GM23338 (cell line): ENCODE results near the gene TPP1. TPM values are rescaled to one million over a fixed set of nuclear protein-coding genes. Genes with fewer than 3 reads are reported as not detected.

Experiments used
- ATAC-seq: fragments of 200-7000 bp; cut with Tn5 transposase; 3 replicates; pipeline ENCODE4 v1.9.1; 2020
- DNase-seq: peaks from one replicate; pipeline ENCODE4 v3.0.0-alpha.2; 2015; ENCODE audit warnings: low spot score
- H2AFZ ChIP-seq: fragments of 200-600 bp; sonication (generic); 2 replicates; pipeline ENCODE4 v1.8.0; 2016; ENCODE audit warnings: antibody characterized with exemption, mild to moderate bottlenecking, moderate library complexity
- H3F3A ChIP-seq: fragments of 200-600 bp; sonication (generic); replicated peaks from 2 replicates; pipeline ENCODE4 v1.8.0; 2017; ENCODE audit warnings: antibody characterized with exemption, mixed run types, low read depth
- H3K27ac ChIP-seq: fragments of 200-600 bp; sonication (generic); 2 replicates; pipeline ENCODE4 v1.6.1; 2016; ENCODE audit warnings: low read depth
- H3K27me3 ChIP-seq: fragments of 200-600 bp; sonication (generic); 2 replicates; pipeline ENCODE4 v1.8.0; 2016; ENCODE audit warnings: mild to moderate bottlenecking, mixed run types, moderate library complexity; ENCODE audit not compliant: insufficient read depth
- H3K36me3 ChIP-seq: fragments of 200-600 bp; sonication (generic); 2 replicates; pipeline ENCODE4 v1.8.0; 2016; ENCODE audit warnings: mild to moderate bottlenecking; ENCODE audit not compliant: insufficient read depth
- H3K4me1 ChIP-seq: fragments of 200-600 bp; sonication (generic); 2 replicates; pipeline ENCODE4 v1.8.0; 2016; ENCODE audit warnings: mild to moderate bottlenecking, moderate library complexity; ENCODE audit not compliant: insufficient read depth
- H3K4me2 ChIP-seq: fragments of 200-600 bp; sonication (generic); 2 replicates; pipeline ENCODE4 v1.7.1; 2017; ENCODE audit warnings: mixed run types
- H3K4me3 ChIP-seq: fragments of 200-600 bp; sonication (generic); 2 replicates; pipeline ENCODE4 v1.6.1; 2016; ENCODE audit warnings: mixed run types
- H3K79me2 ChIP-seq: fragments of 200-600 bp; sonication (generic); replicated peaks from 2 replicates; pipeline ENCODE4 v1.8.0; 2017; ENCODE audit warnings: mild to moderate bottlenecking; ENCODE audit not compliant: insufficient read depth
- H3K9me2 ChIP-seq: fragments of 200-600 bp; sonication (generic); 2 replicates; pipeline ENCODE4 v1.8.0; 2017; ENCODE audit not compliant: insufficient read depth
- H4K20me1 ChIP-seq: fragments of 200-600 bp; sonication (generic); replicated peaks from 2 replicates; pipeline ENCODE4 v1.8.0; 2017; ENCODE audit warnings: mild to moderate bottlenecking; ENCODE audit not compliant: insufficient read depth
- H3K27ac Mint-ChIP-seq: 2 replicates; pipeline ENCODE4 v1.8.0; 2020; ENCODE audit warnings: inconsistent platforms, mild to moderate bottlenecking, moderate library complexity, mixed read lengths
- H3K27me3 Mint-ChIP-seq: 3 replicates; pipeline ENCODE4 v1.8.0; 2022; ENCODE audit warnings: low read depth, mild to moderate bottlenecking, moderate library complexity, mixed read lengths, inconsistent platforms; ENCODE audit not compliant: insufficient read depth, poor library complexity
- H3K36me3 Mint-ChIP-seq: 3 replicates; pipeline ENCODE4 v1.8.0; 2021; ENCODE audit warnings: low read depth, mild to moderate bottlenecking, inconsistent platforms, moderate library complexity, mixed read lengths
- H3K4me1 Mint-ChIP-seq: 3 replicates; pipeline ENCODE4 v1.8.0; 2020; ENCODE audit warnings: mild to moderate bottlenecking, inconsistent platforms, mixed read lengths
- H3K4me3 Mint-ChIP-seq: 3 replicates; pipeline ENCODE4 v1.8.0; 2021; ENCODE audit warnings: moderate library complexity, mild to moderate bottlenecking, inconsistent platforms, mixed read lengths
- H3K9me3 Mint-ChIP-seq: 3 replicates; pipeline ENCODE4 v1.8.0; 2020; ENCODE audit warnings: moderate library complexity, mild to moderate bottlenecking, inconsistent platforms, mixed read lengths
- CREB1 ChIP-seq: fragments of 250-450 bp; sonication (Bioruptor Pico); IDR thresholded peaks from 2 replicates; pipeline ENCODE4 v1.5.0; 2020; ENCODE audit warnings: low read depth, mild to moderate bottlenecking, moderate library complexity
- ETS1 ChIP-seq: IDR thresholded peaks from 2 replicates; pipeline ENCODE4 v1.6.1; 2016; ENCODE audit warnings: antibody characterized with exemption
- EZH2 ChIP-seq: fragments of 200-600 bp; sonication (generic); IDR thresholded peaks from one replicate; pipeline ENCODE4 v1.8.0; 2017; ENCODE audit warnings: antibody characterized with exemption, mild to moderate bottlenecking, low read depth; ENCODE audit not compliant: unreplicated experiment
- EZH2phosphoT487 ChIP-seq: fragments of 200-600 bp; sonication (generic); IDR thresholded peaks from one replicate; pipeline ENCODE4 v1.8.1; 2018; ENCODE audit warnings: antibody characterized with exemption; ENCODE audit not compliant: unreplicated experiment
- JUNB ChIP-seq: IDR thresholded peaks from one replicate; pipeline ENCODE4 v1.6.1; 2016; ENCODE audit warnings: antibody characterized with exemption; ENCODE audit not compliant: unreplicated experiment
- NANOG ChIP-seq: IDR thresholded peaks from 2 replicates; pipeline ENCODE4 v1.6.1; 2016; ENCODE audit warnings: antibody characterized with exemption, borderline replicate concordance
- POLR2AphosphoS5 ChIP-seq: IDR thresholded peaks from 2 replicates; pipeline ENCODE4 v1.6.1; 2016; ENCODE audit warnings: antibody characterized with exemption, low read depth
- STAT1 ChIP-seq: IDR thresholded peaks from one replicate; pipeline ENCODE4 v1.6.1; 2016; ENCODE audit warnings: antibody characterized with exemption; ENCODE audit not compliant: unreplicated experiment
- ZNF114 ChIP-seq: fragments of 250-450 bp; sonication (Bioruptor Pico); IDR thresholded peaks from 2 replicates; pipeline ENCODE4 v1.5.0; 2020; ENCODE audit warnings: mild to moderate bottlenecking, moderate library complexity
- ZNF331 ChIP-seq: fragments of 250-450 bp; sonication (Bioruptor Pico); IDR thresholded peaks from 2 replicates; pipeline ENCODE4 v1.5.0; 2020; ENCODE audit warnings: low read depth, mild to moderate bottlenecking, moderate library complexity
- polyA plus RNA-seq: library from polyadenylated mRNA; unstranded; fragments of >200 nt; fragmentation: Nextera tagmentation; extraction: Ambion mirVana; gene quantifications from 2 replicates; pipeline ENCODE4 v1.2.1, GENCODE V29; 2016
- total RNA-seq: library from RNA; depleted of rRNA; stranded (reverse); fragments of >200 nt; shearing (Covaris generic); gene quantifications from 2 replicates; pipeline ENCODE4 v1.2.3, GENCODE V29; 2014
- TF ChIP-seq, protein P1 (sequence below): fragments of 250-450 bp; sonication (Bioruptor Pico); IDR thresholded peaks from 2 replicates; pipeline ENCODE4 v1.5.0; 2020; ENCODE audit warnings: mild to moderate bottlenecking, moderate library complexity
- TF ChIP-seq, protein P2 (sequence below): IDR thresholded peaks from one replicate; pipeline ENCODE4 v1.6.1; 2018; ENCODE audit warnings: antibody characterized with exemption; ENCODE audit not compliant: unreplicated experiment
- TF ChIP-seq, protein P3 (sequence below), 2 experiments: fragments of 200-600 bp in 1 of 2; sonication (generic) in 1 of 2; conservative IDR thresholded peaks; 2 replicates each; pipeline versions ENCODE4 v1.5.1 to v1.6.1; 2016 to 2017; ENCODE audit warnings: antibody characterized with exemption in 2 of 2, low read depth in 2 of 2, mild to moderate bottlenecking in 2 of 2, moderate library complexity in 1 of 2

The TPP1 gene
- total and polyA plus RNA-seq, 2 experiments from 2014 or later = 21.7 to 49.7 TPM

DNA sequence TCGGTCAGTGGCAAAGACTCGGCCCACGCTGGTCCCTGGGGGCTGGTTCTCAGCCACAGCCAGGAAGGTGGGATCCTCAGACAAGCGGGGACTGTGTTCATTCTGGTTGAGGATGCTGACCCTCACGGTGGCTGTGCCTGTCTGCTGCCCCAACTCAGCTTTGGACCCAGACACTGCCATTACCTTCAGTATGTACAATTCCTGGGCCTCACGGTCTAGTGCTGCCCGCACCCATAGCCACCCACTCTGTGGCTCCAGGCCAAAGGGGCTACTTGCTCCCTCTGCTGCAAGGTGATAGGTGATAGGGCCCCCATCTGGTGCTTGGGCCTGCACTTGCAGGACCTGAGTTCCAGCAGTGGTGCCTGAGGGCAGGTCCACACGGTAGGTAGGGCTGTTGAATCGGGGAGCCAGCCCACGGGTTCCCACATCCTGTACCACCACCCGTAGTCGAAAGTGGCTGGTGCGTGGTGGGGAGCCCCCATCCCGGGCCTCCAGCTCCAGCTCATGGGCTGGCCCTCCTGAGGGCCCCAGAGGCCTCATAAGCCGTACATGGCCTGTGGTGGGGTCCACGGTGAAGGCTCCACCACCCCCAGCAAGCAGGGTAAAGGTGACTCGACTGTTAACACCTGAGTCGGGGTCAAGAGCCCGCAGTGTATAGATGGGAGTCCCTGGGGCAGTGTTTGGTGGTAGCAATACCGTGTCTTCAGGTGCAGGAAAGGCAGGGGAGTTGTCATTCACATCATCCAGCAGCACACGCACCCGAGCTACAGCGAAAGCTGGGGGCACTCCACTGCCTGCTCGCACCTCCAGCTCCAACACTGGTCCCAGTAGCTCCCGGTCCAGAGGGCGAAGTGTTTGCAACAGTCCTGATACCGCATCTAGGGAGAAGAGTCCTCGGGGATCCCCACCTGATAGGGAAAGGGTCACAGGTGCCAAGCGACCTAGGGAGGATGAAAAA lies 13.2 kb upstream of the TPP1 start:
- Mint-ChIP-seq H3K9me3 (no peaks in the 10 kb centered on the region; the same call in 2 of the 3 replicates), H3K4me1 (peaks cover 9% of the 10 kb centered on the region), H3K36me3 (peaks cover 5% of the 10 kb centered on the region; the same call in 2 of the 3 replicates), H3K27me3 (peaks cover 30% of the 10 kb centered on the region), H3K27ac (no peak overlapping the region), H3K4me3 (no peak overlapping the region)
- Histone ChIP-seq H3K79me2 (no peaks in the 10 kb centered on the region), H3K27me3 (peaks cover 40% of the 10 kb centered on the region), H3K9me2 (no peaks in the 10 kb centered on the region), H3K36me3 (no peaks in the 10 kb centered on the region), H3K4me1 (no peaks in the 10 kb centered on the region; the same call in 1 of the 2 replicates), H4K20me1 (no peaks in the 10 kb centered on the region), H2AFZ (no peak overlapping the region), H3K4me2 (no peak overlapping the region), H3F3A (no peaks in the 10 kb centered on the region; the same call in 1 of the 2 replicates), H3K27ac (no peak overlapping the region), H3K4me3 (no peak overlapping the region)
- DNase-seq (no peak), ATAC-seq (no peak)
- TF ChIP-seq POLR2AphosphoS5 = no peak
- TF ChIP-seq, protein P1, sequence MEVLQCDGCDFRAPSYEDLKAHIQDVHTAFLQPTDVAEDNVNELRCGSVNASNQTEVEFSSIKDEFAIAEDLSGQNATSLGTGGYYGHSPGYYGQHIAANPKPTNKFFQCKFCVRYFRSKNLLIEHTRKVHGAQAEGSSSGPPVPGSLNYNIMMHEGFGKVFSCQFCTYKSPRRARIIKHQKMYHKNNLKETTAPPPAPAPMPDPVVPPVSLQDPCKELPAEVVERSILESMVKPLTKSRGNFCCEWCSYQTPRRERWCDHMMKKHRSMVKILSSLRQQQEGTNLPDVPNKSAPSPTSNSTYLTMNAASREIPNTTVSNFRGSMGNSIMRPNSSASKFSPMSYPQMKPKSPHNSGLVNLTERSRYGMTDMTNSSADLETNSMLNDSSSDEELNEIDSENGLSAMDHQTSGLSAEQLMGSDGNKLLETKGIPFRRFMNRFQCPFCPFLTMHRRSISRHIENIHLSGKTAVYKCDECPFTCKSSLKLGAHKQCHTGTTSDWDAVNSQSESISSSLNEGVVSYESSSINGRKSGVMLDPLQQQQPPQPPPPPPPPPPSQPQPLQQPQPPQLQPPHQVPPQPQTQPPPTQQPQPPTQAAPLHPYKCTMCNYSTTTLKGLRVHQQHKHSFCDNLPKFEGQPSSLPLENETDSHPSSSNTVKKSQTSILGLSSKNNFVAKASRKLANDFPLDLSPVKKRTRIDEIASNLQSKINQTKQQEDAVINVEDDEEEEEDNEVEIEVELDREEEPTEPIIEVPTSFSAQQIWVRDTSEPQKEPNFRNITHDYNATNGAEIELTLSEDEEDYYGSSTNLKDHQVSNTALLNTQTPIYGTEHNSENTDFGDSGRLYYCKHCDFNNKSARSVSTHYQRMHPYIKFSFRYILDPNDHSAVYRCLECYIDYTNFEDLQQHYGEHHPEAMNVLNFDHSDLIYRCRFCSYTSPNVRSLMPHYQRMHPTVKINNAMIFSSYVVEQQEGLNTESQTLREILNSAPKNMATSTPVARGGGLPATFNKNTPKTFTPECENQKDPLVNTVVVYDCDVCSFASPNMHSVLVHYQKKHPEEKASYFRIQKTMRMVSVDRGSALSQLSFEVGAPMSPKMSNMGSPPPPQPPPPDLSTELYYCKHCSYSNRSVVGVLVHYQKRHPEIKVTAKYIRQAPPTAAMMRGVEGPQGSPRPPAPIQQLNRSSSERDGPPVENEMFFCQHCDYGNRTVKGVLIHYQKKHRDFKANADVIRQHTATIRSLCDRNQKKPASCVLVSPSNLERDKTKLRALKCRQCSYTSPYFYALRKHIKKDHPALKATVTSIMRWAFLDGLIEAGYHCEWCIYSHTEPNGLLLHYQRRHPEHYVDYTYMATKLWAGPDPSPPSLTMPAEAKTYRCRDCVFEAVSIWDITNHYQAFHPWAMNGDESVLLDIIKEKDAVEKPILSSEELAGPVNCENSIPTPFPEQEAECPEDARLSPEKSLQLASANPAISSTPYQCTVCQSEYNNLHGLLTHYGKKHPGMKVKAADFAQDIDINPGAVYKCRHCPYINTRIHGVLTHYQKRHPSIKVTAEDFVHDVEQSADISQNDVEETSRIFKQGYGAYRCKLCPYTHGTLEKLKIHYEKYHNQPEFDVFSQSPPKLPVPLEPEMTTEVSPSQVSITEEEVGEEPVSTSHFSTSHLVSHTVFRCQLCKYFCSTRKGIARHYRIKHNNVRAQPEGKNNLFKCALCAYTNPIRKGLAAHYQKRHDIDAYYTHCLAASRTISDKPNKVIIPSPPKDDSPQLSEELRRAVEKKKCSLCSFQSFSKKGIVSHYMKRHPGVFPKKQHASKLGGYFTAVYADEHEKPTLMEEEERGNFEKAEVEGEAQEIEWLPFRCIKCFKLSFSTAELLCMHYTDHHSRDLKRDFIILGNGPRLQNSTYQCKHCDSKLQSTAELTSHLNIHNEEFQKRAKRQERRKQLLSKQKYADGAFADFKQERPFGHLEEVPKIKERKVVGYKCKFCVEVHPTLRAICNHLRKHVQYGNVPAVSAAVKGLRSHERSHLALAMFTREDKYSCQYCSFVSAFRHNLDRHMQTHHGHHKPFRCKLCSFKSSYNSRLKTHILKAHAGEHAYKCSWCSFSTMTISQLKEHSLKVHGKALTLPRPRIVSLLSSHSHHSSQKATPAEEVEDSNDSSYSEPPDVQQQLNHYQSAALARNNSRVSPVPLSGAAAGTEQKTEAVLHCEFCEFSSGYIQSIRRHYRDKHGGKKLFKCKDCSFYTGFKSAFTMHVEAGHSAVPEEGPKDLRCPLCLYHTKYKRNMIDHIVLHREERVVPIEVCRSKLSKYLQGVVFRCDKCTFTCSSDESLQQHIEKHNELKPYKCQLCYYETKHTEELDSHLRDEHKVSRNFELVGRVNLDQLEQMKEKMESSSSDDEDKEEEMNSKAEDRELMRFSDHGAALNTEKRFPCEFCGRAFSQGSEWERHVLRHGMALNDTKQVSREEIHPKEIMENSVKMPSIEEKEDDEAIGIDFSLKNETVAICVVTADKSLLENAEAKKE (CRISPR knock-in tag) = no peak
- TF ChIP-seq EZH2phosphoT487 = no peak
- no peak for TF ChIP-seq ETS1
- no peak for TF ChIP-seq NANOG
- TF ChIP-seq, protein P2, sequence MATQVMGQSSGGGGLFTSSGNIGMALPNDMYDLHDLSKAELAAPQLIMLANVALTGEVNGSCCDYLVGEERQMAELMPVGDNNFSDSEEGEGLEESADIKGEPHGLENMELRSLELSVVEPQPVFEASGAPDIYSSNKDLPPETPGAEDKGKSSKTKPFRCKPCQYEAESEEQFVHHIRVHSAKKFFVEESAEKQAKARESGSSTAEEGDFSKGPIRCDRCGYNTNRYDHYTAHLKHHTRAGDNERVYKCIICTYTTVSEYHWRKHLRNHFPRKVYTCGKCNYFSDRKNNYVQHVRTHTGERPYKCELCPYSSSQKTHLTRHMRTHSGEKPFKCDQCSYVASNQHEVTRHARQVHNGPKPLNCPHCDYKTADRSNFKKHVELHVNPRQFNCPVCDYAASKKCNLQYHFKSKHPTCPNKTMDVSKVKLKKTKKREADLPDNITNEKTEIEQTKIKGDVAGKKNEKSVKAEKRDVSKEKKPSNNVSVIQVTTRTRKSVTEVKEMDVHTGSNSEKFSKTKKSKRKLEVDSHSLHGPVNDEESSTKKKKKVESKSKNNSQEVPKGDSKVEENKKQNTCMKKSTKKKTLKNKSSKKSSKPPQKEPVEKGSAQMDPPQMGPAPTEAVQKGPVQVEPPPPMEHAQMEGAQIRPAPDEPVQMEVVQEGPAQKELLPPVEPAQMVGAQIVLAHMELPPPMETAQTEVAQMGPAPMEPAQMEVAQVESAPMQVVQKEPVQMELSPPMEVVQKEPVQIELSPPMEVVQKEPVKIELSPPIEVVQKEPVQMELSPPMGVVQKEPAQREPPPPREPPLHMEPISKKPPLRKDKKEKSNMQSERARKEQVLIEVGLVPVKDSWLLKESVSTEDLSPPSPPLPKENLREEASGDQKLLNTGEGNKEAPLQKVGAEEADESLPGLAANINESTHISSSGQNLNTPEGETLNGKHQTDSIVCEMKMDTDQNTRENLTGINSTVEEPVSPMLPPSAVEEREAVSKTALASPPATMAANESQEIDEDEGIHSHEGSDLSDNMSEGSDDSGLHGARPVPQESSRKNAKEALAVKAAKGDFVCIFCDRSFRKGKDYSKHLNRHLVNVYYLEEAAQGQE = no peak
- TF ChIP-seq JUNB = no peak
- no peak for TF ChIP-seq CREB1 (CRISPR knock-in tag)
- TF ChIP-seq, protein P3, sequence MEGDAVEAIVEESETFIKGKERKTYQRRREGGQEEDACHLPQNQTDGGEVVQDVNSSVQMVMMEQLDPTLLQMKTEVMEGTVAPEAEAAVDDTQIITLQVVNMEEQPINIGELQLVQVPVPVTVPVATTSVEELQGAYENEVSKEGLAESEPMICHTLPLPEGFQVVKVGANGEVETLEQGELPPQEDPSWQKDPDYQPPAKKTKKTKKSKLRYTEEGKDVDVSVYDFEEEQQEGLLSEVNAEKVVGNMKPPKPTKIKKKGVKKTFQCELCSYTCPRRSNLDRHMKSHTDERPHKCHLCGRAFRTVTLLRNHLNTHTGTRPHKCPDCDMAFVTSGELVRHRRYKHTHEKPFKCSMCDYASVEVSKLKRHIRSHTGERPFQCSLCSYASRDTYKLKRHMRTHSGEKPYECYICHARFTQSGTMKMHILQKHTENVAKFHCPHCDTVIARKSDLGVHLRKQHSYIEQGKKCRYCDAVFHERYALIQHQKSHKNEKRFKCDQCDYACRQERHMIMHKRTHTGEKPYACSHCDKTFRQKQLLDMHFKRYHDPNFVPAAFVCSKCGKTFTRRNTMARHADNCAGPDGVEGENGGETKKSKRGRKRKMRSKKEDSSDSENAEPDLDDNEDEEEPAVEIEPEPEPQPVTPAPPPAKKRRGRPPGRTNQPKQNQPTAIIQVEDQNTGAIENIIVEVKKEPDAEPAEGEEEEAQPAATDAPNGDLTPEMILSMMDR (conservative IDR thresholded peaks at IDR 0.05; ENCODE audit: low read depth in 2 of 2) = no peak
- no peak for TF ChIP-seq ZNF331 (CRISPR knock-in tag)
- no peak for TF ChIP-seq ZNF114 (CRISPR knock-in tag)
- TF ChIP-seq STAT1 = no peak
- no peak for TF ChIP-seq EZH2
